GM12873 (cell line): ENCODE measurements around the gene C1QTNF3.

Experiments
- TF ChIP-seq, protein P1 (sequence below): IDR thresholded peaks from 2 replicates; pipeline ENCODE4 v1.5.1; 2012; ENCODE audit warnings: low read depth, mild to moderate bottlenecking, moderate library complexity, low read length, control low read depth; ENCODE audit not compliant: insufficient read depth; ENCODE audit errors: missing control alignments

Gene C1QTNF3

DNA sequence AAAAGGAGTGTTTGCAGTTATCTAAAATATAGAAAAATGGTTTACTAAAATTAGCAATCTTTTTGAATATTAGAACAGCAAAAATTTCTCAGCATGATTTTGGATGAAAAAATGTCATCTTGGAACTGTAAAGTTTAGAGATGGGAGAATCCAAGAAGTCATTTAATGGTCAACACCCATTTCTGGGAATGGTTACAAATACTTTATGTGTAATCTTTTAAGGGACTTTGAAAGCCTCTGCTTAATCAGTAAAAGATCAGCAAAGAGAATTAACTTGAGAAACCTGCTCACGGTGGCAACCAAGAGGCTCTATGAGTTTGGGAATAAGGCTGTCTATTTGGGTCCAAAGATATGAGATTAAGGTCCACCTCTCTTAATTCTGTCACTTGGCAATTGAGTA lies 13.0 kb downstream of the C1QTNF3 start:
- TF ChIP-seq, protein P1, sequence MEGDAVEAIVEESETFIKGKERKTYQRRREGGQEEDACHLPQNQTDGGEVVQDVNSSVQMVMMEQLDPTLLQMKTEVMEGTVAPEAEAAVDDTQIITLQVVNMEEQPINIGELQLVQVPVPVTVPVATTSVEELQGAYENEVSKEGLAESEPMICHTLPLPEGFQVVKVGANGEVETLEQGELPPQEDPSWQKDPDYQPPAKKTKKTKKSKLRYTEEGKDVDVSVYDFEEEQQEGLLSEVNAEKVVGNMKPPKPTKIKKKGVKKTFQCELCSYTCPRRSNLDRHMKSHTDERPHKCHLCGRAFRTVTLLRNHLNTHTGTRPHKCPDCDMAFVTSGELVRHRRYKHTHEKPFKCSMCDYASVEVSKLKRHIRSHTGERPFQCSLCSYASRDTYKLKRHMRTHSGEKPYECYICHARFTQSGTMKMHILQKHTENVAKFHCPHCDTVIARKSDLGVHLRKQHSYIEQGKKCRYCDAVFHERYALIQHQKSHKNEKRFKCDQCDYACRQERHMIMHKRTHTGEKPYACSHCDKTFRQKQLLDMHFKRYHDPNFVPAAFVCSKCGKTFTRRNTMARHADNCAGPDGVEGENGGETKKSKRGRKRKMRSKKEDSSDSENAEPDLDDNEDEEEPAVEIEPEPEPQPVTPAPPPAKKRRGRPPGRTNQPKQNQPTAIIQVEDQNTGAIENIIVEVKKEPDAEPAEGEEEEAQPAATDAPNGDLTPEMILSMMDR = no peak

DNA sequence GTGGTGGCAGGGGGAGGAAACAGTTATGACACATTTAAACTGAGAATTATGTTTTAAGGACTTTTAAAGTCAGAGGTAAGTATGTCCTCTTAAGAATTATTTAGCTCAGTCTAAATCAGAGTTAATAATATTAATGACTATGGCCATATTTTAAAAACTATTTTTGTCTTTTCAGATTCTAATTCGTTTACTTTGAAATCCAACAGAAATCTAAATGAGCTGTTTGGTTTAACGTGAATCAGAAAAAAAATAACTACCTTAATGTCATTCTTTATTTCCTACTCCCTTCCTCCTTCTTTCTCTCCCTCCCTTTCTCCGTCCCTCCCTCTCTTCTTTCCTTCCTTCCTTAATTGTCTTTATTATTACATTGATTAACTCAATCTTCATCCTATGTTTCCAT lies 14.7 kb downstream of the C1QTNF3 start:
- TF ChIP-seq, protein P1 = no peak

DNA sequence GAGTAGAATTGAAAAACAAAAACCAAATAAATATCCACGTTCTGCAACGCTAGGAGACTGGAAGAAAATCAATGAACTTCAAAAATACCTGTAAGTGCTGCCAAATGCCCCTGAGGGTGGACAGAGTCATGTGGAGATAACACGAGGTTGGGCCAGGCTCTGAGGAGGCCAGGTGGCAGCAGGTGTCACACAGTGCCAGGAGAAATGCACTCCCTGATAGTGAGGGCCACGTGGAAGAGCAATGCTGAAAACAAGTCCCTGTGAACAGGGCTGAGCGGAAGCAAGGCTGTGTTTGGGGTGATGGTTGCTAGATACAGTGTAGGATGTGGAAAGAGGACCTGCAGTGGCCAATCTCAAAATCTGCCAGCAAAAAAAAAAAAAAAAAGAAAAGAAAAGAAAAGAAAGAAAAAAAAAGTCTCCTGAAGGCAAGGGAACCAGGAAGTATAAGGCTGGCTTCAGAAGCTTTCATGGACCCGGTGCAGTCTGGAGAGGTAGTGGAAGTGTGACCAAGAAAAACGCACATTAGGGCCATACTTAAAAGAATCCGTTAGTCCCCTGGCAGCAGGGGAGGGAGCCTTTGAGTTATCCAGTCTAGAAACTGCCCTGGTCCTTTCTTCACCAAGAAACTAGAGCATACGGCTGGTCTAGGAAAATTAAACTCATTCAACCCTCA lies 16.8 kb downstream of the C1QTNF3 start:
- TF ChIP-seq, protein P1 = no peak

DNA sequence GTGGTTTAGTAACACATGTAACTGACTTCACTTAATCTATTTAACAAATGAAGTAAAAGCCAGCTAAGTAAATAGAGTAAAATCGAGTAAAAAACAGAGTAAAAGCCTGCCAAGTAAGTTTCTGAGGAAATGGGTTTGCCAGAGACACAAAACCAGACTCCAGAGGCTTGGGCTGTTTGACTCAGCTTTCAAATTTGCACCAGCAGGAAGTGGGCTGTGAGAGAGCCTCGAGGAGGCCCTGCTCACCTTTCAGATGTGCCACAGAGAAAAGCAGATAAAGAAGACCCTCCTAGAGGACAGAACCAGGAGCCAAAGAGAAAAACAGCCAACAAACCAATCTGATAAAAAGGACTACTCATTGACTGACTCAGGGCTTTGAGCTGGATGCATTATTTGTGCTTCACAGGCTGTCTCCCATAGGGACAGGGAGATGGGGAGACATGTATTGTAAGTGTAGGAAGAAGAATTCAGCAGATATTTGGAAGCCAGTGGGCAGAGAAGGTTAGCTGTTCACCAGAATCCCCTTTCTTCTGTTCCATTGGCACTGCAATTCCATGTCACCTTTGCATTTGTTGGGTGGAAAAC lies 20.8 kb downstream of the C1QTNF3 start:
- TF ChIP-seq, protein P1 = no peak

DNA sequence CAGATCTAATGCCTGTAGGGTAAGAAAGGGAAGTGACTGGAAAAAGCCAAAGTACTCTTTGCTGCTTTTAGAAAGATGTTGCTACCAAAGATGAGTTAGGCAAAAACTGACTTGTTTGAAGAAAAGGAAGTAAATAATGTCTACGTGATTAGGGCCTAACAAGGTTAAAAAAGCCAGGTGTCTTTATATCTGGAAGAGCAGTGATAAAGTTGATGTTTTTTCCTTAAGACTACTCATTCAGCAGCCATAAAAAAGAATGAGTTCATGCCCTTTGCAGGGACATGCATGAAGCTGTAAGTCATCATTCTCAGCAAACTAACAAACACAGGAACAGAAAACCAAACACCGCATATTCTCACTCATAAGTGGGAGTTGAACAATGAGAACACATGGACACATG lies 21.7 kb downstream of the C1QTNF3 start:
- TF ChIP-seq, protein P1 = no peak

DNA sequence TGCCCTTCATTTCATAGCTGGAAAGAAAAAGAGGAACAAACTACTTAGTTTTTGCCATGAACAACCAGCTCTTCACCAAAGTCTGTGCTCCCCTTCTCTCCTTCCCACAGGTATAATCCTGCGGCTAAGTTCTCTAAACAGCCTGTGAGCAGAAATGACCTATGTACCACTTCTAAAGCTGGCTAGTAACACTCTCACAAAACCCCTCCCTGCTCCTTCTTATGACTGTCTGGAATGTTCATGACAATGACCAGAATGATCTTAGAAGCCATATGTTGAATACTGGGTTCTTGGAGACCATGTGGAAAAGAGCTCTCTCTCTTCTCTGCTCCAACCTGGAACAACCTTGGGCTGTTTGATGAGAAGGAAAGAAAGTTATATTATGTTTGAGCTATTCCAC lies 22.3 kb downstream of the C1QTNF3 start:
- TF ChIP-seq, protein P1 = no peak

DNA sequence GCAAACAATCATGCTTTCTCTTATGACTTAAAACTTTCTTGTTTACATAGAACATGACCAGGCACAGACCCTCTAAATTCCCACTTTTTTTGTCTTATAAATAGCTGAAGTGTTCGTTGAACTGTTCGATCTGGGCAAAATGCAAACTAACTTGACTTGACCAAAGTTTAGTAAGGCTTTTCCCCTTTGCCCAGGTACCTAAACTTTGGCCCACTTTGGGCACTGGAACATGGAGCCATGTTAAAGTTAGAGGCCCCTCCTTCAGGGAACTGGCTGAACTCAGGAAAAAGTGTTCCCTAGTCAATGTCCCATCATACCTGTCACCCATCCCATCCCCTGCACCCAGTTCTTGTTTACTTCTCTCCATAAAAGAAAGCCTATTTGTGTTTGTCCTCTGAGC lies 25.8 kb downstream of the C1QTNF3 start:
- TF ChIP-seq, protein P1 = no peak
